ENCODE data around the gene PRDM15. TPM values are rescaled to one million over a fixed set of nuclear protein-coding genes. Genes with fewer than 3 reads are reported as not detected.

PRDM15 gene
- total RNA-seq, 1 experiment from 2014 or later: 9.9 TPM

DNA sequence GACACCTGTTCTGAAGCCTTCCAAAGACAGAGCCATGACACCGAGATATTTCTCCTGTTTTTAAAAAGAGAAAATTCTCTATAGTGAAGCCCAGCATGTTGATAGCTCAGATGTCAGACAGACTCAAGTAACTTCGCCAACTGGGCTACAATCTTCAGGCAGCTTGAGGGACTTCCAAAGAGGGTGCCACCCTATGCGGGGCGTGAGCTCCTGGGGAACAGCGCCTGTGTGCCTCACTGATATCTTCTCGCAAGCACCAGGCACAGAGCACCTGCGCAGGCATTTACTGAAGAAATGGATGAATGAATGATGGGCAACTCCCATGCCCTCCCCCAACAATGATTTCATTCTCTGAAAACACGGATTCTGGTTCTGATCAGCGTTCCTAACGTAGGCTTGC lies 129.9 kb downstream of the PRDM15 start:
- no peak overlapping the region for H3K4ac ChIP-seq (ENCODE audit: low read depth, low read length)
- peaks cover 11% of the 10 kb centered on the region; the same call in 1 of the 2 replicates for H3K4me1 ChIP-seq (ENCODE audit: insufficient read depth, low read length)
- Mint-ChIP-seq H3K9me3 (no peaks in the 10 kb centered on the region; a peak in 1 of 5 replicates), H3K4me3 (no peak overlapping the region), H3K4me1 (peaks cover 35 to 49% of the 10 kb centered on the region in 2 experiments), H3K27me3 (ENCODE audit: low read depth) (no peaks in the 10 kb centered on the region; the same call in 1 of the 2 replicates), H3K36me3 (ENCODE audit: insufficient read depth in 1 of 3, low read depth in 3 of 3) (peaks cover 0 to 6% (median 5%) of the 10 kb centered on the region in 3 experiments; a peak in 5 of 7 replicates), H3K27ac (no peak overlapping the region; a peak in 1 of 7 replicates)
- H3K9ac ChIP-seq (ENCODE audit: extremely low read depth, insufficient read length, low read length): no peak overlapping the region
- no peaks in the 10 kb centered on the region for H3K9me3 ChIP-seq (ENCODE audit: control insufficient read depth, low read depth, low read length)
- H3K18ac ChIP-seq (ENCODE audit: insufficient read length, low read depth, low read length): no peak overlapping the region
- H3K4me2 ChIP-seq (ENCODE audit: insufficient read depth, insufficient read length, low read length): no peak overlapping the region
- no peak overlapping the region for H2AFZ ChIP-seq (ENCODE audit: low read length)
- no peak overlapping the region for H4K5ac ChIP-seq (ENCODE audit: insufficient read length, low read depth, low read length)
- no peaks in the 10 kb centered on the region; the same call in 1 of the 2 replicates for H3K27me3 ChIP-seq (ENCODE audit: insufficient read depth, low read length)
- no peak overlapping the region for H3K14ac ChIP-seq (ENCODE audit: insufficient read depth, low read length)
- WGBS (ENCODE audit: extremely low coverage, insufficient read length, low lambda C conversion rate): no CpG with 5 or more reads among the region's 10 CpGs
- no peak overlapping the region for H2BK12ac ChIP-seq (ENCODE audit: insufficient read length, low read depth, low read length)
- H2BK5ac ChIP-seq (ENCODE audit: insufficient read length, low read length): no peak overlapping the region
- H3T11ph ChIP-seq (ENCODE audit: low read length): no peak overlapping the region
- H2BK120ac ChIP-seq (ENCODE audit: low read depth, low read length, poor library complexity, severe bottlenecking): no peak overlapping the region
- no peaks in the 10 kb centered on the region for H3K79me2 ChIP-seq (ENCODE audit: insufficient read depth, low read length)
- H4K8ac ChIP-seq (replicated peaks; ENCODE audit: insufficient read length, low read depth, low read length): no peak overlapping the region
- TF ChIP-seq CTCF (conservative IDR thresholded peaks at IDR 0.05): no peak
- no peak overlapping the region for H3K56ac ChIP-seq (ENCODE audit: insufficient read length, low read depth, low read length)
- no peaks in the 10 kb centered on the region for H3K79me1 ChIP-seq (ENCODE audit: insufficient read depth, low read depth, low read length, poor library complexity, severe bottlenecking)
- no peak overlapping the region for H2AK5ac ChIP-seq (ENCODE audit: insufficient read length, low read length)
- H3K27ac ChIP-seq (ENCODE audit: insufficient read length, low read depth, low read length): no peak overlapping the region
- H3K23me2 ChIP-seq (ENCODE audit: insufficient read length, low read depth, low read length, poor library complexity, severe bottlenecking): no peaks in the 10 kb centered on the region
- no peak overlapping the region for H2BK15ac ChIP-seq (ENCODE audit: low read depth, low read length)
- no peak overlapping the region for H4K91ac ChIP-seq (ENCODE audit: insufficient read length, low read depth, low read length)
- no peak for DNase-seq
- H4K20me1 ChIP-seq (ENCODE audit: control insufficient read depth, insufficient read depth, insufficient read length): no peaks in the 10 kb centered on the region
- H3K23ac ChIP-seq (ENCODE audit: insufficient read length, low read depth, low read length): no peak overlapping the region
- no peak overlapping the region for H2BK20ac ChIP-seq (ENCODE audit: low read depth, low read length, poor library complexity, severe bottlenecking)

Other genes with a start within 250 kb of the PRDM15 start
- gene RIPK4, start 112.3 kb downstream of the PRDM15 start, total RNA-seq (2021): 2.9 and 3.6 TPM in 2 replicates
- gene C2CD2, start 74.7 kb upstream of the PRDM15 start, total RNA-seq (2021): 11.5 and 14.6 TPM in 2 replicates
- 17.4 and 18.1 TPM in 2 replicates for gene ZBTB21, start 131.0 kb upstream of the PRDM15 start, total RNA-seq (2021)
- gene UMODL1, start 192.0 kb upstream of the PRDM15 start, total RNA-seq (2021): not detected in 2 replicates

Data from H9 (cell line).